Renal cortex interstitium (tissue), 11 donors: ENCODE data around the gene FAN1. TPM values are rescaled to one million over a fixed set of nuclear protein-coding genes. Genes with fewer than 3 reads are reported as not detected.

Experiments used
- DNase-seq, 11 donors: peaks; one replicate each; pipeline ENCODE4 v3.0.0-alpha.2; 2013; ENCODE audit warnings: low read depth in 9 of 11, low spot score in 4 of 11; ENCODE audit errors: extremely low read depth in 1 of 11
- polyA plus RNA-seq, 3 donors: library from polyadenylated mRNA; unstranded; fragments of 120-200 nt; gene quantifications; one replicate each; pipeline ENCODE4 v1.2.1, GENCODE V29; 2013; ENCODE audit not compliant: insufficient read length in 3 of 3

Gene FAN1
- polyA plus RNA-seq, 3 donors = 29.1 to 39.8 (median 30.8) TPM

- no peak for DNase-seq
Measured at GRCh38 chr15:30913761-30914160, 10.0 kb downstream of the FAN1 start.

GRCh38 chr15:30917013-30917412, 13.3 kb downstream of the FAN1 start:
- no peak for DNase-seq

- no peak for DNase-seq
Measured at GRCh38 chr15:30917675-30918074, 14.0 kb downstream of the FAN1 start.

GRCh38 chr15:30918366-30918765, 14.7 kb downstream of the FAN1 start:
- DNase-seq = no peak

- DNase-seq = no peak
Measured at GRCh38 chr15:30919877-30920550, 16.3 kb downstream of the FAN1 start.

GRCh38 chr15:30921106-30921505, 17.4 kb downstream of the FAN1 start:
- DNase-seq = no peak

GRCh38 chr15:30921781-30922479, 18.2 kb downstream of the FAN1 start:
- DNase-seq = peak in 5 of 11 donors; percentile 38 to 67 (median 57)

- no peak for DNase-seq
Measured at GRCh38 chr15:30922480-30923311, 19.0 kb downstream of the FAN1 start.

- no peak for DNase-seq
Measured at GRCh38 chr15:30923429-30923828, 19.7 kb downstream of the FAN1 start.

- no peak for DNase-seq
Measured at GRCh38 chr15:30924353-30924752, 20.6 kb downstream of the FAN1 start.

GRCh38 chr15:30925686-30926085, 22.0 kb downstream of the FAN1 start:
- no peak for DNase-seq

- DNase-seq = no peak
Measured at GRCh38 chr15:30926161-30926560, 22.4 kb downstream of the FAN1 start.

GRCh38 chr15:30927148-30927761, 23.5 kb downstream of the FAN1 start:
- DNase-seq = no peak

GRCh38 chr15:30928076-30928475, 24.4 kb downstream of the FAN1 start:
- DNase-seq = no peak

- no peak for DNase-seq
Measured at GRCh38 chr15:30929064-30929669, 25.5 kb downstream of the FAN1 start.

- no peak for DNase-seq
Measured at GRCh38 chr15:30929982-30930381, 26.3 kb downstream of the FAN1 start.

GRCh38 chr15:30930422-30930821, 26.7 kb downstream of the FAN1 start:
- no peak for DNase-seq

GRCh38 chr15:30933293-30933692, 29.6 kb downstream of the FAN1 start:
- no peak for DNase-seq

- DNase-seq = no peak
Measured at GRCh38 chr15:30939161-30939560, 35.4 kb downstream of the FAN1 start.
